GM18873 (cell line): Measurements from ENCODE around the gene TDP1.
"Not testable (repeated sequence)": the region's sequence is repeated elsewhere in the genome, so short reads cannot be mapped to it uniquely, and the experiment has no call there.

Experiments
- ATAC-seq: cut with Tn5 transposase; IDR thresholded peaks from one replicate; pipeline ENCODE4 v1.9.1; 2021; ENCODE audit warnings: mild to moderate bottlenecking, moderate library complexity, moderate number of reproducible peaks; ENCODE audit not compliant: unreplicated experiment, low FRiP score

Gene TDP1

DNA sequence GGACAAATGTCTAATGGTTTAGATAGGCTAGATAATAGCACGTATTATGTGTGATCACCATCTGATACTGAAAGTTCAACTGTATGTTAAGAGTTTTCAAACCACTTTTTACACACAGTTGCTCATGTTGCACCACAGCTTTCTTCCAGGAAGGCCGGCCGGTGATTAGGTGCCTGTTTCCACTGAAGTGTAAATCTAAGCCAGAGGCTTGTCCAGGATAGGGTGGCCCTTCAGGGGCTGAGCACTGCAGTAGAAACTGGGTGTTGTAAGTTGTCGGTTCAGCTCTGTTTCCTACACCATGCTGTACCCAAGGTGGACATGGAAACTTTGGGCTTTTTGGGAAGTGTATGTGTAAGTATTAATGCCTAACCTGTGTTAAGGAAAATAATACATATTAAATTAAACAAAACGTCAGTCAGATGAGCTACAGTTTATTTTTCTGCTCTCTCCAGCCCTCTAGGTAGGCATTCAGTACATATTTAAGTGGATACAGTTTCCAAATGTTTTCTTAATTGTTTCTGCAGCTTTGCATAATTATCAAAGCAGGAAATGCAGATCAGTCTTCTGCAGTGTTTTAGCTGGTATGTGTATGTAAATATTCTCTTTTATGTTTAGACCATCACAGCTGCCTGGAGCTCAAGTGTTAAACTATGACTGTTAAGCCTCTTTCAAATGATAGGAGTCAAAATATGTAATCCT, 30.9 kb downstream of the TDP1 start:
- no peak for ATAC-seq

GRCh38 chr14:89987161-89987475, 31.4 kb downstream of the TDP1 start:
- ATAC-seq = no peak

GRCh38 chr14:89988787-89989186, 33.1 kb downstream of the TDP1 start:
- no peak for ATAC-seq

- ATAC-seq = no peak
Observed at GRCh38 chr14:89990218-89990617, 34.5 kb downstream of the TDP1 start.

DNA sequence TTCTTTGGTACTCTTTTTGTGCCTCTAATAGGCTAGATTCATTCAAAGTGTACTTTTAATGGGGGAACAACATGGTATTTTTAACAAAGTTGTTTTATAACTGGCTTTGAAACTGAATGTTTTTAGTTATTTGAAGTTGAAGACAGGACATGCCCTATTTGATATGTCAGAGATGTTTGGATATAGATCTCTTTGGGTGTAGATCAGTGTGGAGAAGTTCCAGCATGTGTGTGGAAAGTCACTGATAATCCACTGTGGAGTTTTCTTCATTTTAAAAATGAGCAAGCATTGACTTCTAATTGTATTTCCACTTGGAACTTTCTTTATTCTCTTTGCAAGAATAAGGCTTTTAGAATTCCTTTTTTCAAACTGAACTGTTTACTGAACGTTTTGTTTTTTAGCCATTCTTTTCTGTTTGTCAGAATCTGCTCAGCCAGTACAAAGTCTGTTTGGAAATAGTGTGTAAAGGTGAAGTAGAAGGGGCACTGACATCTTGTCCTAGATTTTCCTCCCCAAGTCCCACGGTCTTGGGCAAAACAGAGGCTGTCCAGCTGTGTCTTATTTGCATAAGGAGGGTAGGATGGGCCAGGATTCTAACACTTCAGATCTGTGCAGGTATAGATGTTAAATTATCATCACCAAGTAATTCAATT, 35.0 kb downstream of the TDP1 start:
- no peak for ATAC-seq

DNA sequence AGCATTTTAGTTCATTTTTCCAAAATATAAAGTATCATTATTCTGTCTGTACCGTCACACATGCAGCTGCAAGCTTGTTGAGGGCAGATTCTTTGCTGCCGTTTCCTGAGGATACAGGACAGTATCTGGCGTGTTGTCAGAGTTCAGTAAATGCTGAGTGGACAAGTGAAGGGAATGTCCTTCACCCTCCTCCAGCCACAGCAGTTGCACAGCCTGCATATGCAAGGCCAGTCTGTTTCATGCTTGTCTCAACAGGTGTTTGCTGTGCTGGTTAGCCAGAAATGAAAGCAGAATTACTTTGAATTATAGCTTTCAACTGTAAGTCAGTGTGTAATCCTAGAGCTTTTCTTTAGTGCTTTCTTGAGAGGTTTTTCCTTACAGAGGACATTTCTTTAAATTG, 36.5 kb downstream of the TDP1 start:
- no peak for ATAC-seq

GRCh38 chr14:89996963-89997362, 41.2 kb downstream of the TDP1 start:
- no peak for ATAC-seq

GRCh38 chr14:90000935-90001334, 45.2 kb downstream of the TDP1 start:
- ATAC-seq = no peak

- no peak for ATAC-seq
Observed at GRCh38 chr14:90003526-90004307, 48.0 kb downstream of the TDP1 start.

DNA sequence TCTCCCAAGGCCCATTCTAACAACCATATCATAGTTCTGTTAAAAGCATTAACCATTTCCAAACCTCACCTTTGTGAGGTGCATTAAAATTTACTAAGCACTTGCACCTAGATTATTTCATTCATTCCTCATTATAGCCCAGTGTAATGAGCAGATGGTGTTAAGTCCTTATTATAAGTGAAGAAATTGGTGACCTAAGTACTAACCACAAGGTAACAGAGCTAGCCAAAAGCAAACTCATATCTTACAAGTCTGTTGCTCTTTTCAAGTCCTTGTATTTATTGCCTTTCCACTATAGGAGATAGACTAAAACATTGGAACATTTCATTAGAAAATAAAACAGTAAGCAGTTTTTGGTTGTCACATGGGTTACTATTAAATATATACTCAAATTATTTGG, 49.7 kb downstream of the TDP1 start:
- ATAC-seq = no peak

- ATAC-seq = no peak
Observed at GRCh38 chr14:90005939-90006530, 50.3 kb downstream of the TDP1 start.

DNA sequence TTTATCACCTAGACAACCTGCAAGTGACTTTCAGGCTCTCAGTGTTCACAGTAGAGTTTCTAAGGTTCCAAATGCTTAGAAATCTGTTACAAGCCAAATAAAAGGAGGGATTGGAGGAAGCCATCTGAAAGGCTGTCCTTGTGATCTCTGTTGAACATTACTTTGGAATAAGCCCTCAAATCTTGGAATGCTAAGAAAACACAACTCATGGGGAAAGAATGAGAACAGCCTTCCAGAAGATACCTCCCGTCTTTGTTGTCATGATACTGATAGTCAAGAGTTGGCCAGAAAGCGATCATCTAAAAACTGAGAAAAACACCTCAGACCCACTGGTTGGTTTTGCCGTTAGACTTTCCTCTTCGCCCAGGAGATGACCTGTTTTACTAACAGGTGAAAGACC, 61.6 kb downstream of the TDP1 start:
- ATAC-seq = no peak

DNA sequence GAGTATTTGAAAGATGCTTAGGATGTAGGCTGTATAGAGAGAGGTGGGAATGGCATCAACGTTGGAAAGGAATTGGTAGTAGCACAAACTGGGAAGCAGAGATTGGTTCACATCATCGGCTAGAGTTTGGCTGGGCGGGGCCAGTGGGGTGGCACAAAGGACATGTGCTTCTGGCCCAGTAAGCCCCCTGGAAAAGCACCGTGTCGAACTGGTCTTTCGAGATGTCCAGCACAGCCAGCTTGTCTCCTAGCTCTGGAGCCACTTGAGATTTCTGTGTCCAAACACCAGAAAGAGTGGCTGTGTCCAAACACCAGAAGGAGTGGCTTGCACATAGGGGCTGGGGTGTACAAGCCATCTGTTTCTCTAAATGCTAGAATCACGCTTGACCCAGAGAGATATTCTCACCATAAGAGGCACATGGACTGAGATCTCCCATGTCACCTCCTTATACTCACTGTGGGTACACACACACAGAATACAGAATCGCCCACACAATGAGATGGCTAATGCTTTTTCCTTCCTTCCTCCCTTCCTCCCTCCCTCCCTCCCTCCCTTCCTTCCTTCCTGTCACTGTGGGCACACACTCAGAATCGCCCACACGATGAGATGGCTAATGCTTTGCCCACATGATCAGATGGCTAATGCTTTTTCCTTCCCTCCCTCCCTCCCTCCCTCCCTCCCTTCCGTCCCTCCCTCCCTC, 64.2 kb downstream of the TDP1 start:
- ATAC-seq = no peak

DNA sequence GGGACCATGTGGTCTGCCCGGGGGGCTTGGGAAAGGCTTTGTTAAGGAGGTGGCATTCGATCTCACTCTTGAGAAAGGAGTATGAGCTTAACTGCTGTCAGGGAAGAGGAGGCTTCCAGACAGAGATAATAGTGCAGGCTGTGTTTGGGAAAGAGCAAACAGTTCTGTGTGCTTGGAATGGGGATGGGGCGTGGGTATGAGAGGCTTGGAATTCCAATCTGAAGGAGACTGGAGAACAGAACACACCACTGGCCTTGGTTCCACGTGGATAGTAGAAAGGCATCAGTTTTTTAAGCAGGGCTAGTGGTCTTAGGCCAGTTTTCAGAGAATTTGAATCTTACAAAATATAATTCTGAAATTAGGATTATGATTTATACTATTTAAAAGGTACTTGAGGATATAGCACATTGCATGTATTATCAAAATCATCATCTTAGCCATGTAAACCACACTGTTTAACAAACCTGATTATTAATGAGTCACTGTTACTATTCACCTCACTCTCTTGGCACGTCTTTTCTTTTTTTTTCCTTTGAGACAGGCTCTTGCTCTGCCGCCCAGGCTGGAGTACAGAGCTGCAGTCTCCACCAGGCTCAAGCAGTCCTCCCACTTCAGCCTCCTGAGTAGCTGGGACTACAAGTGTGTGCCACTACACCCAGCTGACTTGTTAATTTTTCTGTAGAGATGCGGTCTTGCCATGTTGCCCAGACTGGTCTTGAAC, 67.6 kb downstream of the TDP1 start:
- no peak for ATAC-seq

DNA sequence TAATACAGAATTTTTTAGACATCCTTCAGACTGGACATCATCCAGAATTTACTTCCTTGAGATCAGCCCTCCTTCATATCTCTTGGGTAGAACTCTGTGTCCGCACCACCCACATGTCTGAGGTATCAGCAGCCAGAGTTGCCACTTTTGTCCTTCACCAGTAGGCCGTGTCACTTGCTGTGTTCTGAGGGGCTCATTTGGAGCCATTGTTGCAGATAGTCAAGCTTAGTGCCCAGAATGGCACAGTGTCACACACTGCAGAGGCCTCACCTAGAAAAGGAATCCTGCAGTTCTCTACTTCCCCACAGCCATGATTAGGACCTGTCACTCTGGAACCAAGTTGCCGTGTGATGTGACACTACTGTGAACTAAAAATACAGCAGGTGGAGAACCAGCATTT, 69.2 kb downstream of the TDP1 start:
- ATAC-seq = no peak

DNA sequence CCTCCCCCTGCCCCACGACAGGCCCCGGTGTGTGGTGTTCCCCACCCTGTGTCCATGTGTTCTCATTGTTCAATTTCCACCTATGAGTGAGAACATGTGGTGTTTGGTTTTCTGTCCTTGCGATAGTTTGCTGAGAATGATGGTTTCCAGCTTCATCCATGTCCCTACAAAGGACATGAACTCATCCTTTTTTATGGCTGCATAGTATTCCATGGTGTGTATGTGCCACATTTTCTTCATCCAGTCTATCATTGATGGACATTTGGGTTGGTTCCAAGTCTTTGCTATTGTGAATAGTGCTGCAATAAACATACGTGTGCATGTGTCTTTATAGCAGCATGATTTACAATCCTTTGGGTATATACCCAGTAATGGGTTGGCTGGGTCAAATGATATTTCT, 70.9 kb downstream of the TDP1 start:
- not testable (repeated sequence) for ATAC-seq

- no peak for ATAC-seq
Observed at GRCh38 chr14:90027842-90028241, 72.1 kb downstream of the TDP1 start.

- ATAC-seq = no peak
Observed at GRCh38 chr14:90034156-90034555, 78.4 kb downstream of the TDP1 start.

- no peak for ATAC-seq
Observed at GRCh38 chr14:90034835-90035525, 79.3 kb downstream of the TDP1 start.
